Ishikawa (cell line): ENCODE data around the gene UNC80.

Source experiments
- MAX ChIP-seq: IDR thresholded peaks from 2 replicates; pipeline ENCODE4 v1.6.1; 2012
- YY1 ChIP-seq: IDR thresholded peaks from 2 replicates; pipeline ENCODE4 v1.6.1; 2012; ENCODE audit warnings: low read depth

DNA sequence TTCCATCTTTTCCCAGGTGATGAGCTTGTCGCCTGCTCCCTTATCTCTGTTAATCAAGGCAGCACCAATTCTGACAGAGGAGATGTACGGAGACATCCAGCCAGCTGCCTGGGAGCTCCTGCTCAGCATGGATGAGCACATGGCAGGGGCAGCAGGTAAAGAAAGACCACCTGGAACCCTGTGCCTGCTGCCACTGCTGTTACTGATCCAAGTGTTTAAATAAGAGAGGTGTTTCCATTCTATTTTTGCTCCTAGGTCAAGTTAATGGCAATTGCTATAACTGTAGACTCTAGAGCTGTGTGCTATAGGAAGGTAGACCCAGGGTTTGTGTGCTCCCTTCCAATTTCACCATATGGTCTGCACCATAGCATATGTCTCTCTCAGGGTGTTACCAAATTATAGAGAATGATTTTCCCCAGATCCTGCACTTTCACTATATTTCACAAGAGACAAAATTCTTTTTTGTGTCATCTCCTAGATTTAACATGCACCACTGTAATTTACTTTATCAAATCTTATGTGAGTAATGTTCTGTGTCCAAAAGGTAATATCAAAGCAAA is 142.2 kb downstream of the UNC80 start:
- no peak for TF ChIP-seq YY1
- no peak for TF ChIP-seq MAX
